Dermis microvascular lymphatic vessel endothelial cell (primary cell): ENCODE measurements around the gene UBR4. TPM values are rescaled to one million over a fixed set of nuclear protein-coding genes. Genes with fewer than 3 reads are reported as not detected.
A peak's percentile ranks its signal among the peaks of the same experiment; 100 is the strongest.

ENCODE experiments used
- DNase-seq, 2 donors: peaks; one replicate each; pipeline versions ENCODE4 v3.0.0 to v3.0.0-alpha.2; 2010; ENCODE audit warnings: low read depth in 2 of 2
- total RNA-seq: library from RNA; depleted of rRNA; stranded (reverse); fragments of >200 nt; gene quantifications from 2 replicates; pipeline ENCODE4 v1.2.1, GENCODE V29; 2014

UBR4 gene
- total RNA-seq, 1 donor from 2014 or later = 74.1 TPM

DNA sequence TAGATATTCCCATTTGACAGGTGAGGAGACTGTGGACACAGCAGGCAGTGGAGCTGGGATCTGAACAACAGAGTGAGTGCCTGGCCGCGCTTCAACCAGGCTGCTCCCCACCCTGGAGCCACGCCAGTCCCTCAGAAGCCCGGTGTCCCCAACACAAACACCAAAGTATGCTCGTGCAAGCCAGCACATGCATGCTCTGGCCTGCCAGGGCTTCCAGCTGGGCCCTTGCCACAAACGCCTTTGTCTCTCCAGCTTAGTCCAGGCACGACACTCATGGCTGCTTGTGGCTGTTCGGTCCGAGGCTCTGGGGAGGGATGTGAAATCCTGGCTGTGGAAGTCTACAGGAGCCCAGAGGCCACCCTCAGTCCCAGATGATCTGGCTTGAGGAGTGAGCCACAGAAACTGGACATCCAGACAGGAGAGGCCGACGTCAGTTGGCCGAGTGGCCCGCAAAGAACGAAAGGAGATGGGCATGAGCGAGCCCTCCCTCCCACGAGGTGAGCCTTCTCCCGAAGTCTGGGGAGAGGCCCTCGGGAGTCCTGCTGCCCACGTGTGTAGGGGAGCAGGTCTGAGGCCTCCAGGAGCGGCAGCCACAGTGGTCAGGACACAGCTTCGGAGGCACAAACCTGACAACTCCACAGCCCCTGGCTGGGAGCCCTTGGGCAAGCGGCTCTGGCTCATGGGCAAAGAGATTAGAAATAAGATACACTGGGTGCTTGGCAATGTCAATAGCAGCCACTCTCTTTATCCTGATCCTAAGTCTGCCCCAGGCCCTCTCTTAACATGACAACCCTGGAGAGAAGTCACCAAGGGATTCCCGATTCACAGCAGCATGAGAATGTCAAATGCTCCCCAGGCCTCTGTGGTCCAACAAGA is 136.5 kb downstream of the UBR4 start:
- no peak for DNase-seq

DNA sequence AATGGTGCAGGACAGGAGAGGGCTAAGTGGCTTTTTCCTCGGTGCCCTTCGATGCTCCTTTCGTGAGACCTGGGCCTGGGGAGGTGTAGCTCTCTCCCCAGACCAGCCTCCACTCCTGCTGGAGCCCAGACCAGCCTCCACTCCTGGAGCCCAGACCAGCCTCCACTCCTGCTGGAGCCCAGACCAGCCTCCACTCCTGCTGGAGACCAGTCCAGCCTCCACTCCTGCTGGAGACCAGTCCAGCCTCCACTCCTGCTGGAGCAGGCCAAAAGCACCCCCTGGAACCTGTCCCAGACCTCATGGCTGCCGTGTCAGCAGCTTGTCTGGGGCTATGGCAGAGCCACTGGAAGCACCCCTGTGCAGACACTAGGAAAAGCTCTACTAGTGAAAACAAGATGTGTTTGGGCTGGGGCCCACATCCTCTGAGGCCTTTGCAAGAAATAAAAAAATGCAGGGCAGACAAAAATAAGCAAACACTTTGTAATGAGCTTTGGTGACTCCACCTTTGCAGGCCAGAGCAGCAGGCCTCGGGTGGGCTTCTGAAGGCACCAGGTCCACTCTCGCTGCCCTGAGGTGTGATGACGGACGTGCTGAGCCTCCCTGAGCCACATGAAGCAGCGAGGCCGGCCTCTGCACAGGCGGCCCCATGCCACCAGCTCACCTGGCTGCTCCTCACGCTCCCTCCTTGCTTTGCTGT is 137.6 kb downstream of the UBR4 start:
- no peak for DNase-seq

DNA sequence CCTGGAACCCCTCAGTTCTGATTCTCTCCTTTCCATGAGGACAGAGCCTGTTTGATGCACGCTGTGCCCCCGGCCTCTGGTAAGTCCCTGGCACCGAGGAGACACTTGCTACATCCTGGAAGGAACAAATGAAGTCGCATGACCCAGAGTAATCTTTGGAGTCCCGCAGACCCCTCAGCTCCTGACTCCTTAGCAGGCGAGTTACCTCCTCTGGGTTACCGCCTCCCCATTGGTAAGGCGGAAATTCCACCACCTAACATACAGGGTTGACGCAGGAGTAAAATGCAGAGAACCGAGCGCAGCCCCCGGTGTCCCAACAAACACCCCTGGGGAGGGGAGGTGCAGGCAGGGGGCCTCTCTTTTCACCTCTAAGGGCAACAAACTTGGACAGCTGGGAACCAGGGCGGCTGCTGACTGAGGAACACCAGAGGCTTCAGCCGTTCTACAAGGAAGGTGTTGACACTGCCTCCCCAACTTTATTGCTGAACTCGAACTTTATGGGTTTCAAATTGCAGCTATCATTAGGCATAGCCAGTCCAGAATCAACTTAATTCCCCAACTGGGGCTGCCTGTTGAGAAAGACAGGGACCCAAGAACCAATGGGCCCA is 138.3 kb downstream of the UBR4 start:
- no peak for DNase-seq

DNA sequence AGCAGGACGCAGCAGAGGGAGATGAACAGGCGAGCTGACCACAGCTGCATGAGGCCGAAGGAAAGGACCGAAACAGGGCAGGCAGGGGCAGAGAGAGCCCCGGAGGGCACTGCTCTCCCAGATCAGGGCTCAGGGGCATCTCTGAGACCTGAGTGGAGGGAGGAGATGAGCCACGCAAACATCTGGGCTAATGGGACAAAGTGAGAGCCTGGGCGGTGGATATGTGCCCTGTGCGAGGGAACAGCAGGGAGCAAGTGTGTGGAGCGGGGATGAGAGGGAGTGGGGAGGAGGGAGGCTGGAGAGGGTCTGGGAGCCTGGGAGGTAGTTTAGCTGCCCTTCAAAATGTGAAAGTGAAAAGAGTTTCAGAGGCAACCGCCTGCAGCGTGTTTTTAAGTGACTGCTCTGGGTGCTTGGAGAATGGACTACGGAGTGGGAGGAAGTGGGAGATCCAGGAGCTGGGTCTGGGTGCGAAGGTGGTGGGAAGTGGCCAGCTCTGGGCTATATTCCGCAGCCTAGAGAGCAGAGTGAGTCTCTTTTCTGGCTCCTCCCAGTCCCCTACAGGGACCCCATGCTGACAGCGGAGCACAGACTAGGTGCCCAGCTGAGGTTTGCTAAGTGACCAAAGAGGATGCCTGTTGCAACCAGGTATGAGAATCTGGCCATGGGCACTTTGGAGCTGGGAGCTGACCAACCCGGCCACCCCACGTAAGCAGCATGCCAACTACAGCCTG is 139.0 kb downstream of the UBR4 start:
- DNase-seq = no peak

DNA sequence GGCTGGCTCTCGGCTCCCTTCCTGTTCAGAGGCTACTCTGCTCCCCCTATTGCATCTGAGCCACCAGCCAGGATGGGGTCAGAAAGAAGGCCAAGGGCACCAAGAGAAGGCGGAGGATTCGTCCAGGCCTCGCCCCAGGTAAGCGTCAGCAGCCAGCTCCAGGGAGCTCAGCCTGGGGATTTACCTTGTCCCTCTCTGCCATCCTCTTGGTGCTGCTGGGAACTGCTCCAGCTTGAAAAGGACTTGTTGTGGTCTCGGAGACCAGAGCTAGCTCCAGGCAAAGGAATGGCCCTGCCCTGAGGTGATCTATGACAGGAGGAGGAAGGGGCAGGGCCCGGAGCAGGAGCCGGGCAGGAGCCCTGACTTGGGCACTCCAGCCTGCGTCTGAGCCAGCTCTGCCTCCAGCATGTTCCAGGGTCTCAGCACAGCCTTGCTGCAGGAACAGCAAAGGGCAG is 139.8 kb downstream of the UBR4 start:
- no peak for DNase-seq

DNA sequence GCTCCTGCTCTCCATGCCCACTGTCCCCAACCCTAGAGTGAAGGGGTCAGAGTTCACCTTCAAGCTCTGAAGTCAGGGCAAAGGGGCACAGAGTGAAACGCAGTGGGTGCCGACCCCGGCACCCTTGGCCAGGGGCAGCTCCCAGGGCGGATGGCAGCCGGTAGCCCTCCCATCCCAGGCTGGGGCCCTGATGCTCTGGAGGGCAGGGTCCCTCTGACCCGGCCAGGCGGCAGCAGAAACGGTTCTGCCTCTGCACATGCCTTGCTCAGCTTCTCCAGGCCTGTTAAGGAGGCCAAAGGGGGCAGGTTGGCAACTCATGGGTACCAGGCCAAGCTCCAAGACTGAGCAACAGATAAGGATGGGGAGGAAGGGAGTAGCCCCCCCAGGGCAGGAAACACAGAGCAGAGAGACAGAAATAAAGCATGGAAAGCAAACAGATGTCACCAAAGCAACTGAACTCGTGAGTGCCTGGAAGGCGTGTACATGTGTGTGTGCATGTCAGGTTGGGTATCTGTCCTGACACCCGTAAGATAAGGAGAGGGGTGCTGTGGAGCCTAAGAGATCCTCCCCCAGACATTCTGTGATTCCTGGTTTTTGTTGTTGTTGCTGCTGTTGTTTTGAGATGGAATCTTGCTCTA is 141.3 kb downstream of the UBR4 start:
- no peak for DNase-seq

DNA sequence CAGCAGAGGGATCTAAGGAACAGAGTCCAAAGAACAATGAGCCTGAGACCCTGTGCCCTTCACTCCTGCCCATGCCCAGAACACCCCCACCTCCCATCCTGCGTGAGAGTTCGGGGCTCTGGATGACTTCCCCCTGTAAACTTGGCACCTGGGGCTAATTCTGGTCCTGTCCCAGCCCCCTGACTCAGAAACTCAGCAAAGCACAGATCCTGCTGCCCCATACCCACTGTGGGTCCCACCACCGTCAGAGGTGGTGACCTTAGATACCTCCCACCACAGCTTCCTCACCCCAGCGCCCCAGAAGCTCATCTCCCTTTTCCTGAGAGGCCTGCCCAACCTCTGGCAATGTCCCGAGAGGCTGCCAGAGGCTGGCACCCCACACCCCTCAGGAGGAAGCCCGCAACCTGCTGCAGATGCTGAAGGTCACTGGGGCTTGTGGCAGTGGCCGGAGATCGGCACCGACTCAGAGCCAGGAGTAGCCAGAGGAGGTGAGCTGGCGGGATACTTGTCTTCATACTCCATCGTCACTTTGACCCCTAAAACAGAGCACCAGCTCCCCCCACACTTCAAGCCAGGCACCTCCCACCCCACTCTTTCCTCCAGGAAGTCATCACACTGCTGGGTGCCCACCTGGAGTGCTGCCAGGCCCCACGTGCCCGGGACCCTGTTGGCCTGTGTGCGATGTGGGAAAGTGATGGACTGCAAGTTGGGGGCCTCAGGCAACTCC is 142.0 kb downstream of the UBR4 start:
- DNase-seq = no peak

DNA sequence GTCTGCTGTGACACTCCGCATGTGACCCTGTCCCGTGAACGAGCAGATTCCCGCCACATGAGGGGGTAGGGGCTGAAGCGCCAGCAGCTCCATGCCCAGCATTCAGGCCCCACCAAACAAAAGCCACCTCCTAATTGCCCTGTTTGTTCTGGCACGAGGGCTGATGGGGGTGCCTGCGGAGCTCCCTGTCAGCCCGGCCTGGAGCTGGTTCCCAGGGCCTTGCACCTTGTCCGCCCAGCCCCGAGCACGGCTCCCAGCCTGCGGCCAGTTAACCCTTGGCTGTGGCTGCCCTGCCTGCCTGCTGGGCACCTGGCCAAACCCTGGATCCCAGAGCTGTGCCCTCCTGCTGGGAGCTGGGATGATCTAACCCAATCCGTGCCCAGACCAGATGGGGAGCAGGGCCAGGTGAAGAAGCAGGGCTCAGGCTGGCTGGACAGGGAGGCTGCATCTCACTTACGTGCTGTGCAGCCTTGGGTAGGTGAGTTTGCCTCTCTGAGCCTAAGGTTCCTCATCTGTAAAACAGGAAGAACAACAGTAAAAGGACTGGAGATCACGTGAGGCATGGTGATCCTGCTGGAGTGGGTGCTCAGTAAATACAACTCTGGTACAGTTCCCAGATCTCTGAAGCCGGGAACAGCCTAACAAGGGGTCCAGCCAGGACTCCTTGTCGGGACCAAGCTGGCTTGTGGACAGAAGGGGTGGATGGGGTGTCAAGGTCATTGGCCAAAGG is 142.7 kb downstream of the UBR4 start:
- peak; percentile 41 to 56 for DNase-seq

DNA sequence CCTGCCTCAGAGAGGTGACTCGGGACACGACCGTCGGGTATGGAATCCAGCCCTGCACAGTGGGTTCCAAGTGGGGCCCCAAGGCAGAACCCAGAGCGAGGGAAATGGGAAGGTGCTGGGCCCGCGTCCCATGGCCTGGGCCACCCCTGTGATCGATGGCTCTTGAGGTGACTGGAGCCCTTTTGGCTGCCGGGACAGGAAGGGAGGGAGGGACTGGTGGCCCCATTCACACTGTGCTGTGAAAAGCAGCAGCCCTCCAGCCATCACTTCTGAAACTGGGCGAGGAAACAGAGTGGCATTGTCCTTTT is 143.2 kb downstream of the UBR4 start:
- DNase-seq = no peak

DNA sequence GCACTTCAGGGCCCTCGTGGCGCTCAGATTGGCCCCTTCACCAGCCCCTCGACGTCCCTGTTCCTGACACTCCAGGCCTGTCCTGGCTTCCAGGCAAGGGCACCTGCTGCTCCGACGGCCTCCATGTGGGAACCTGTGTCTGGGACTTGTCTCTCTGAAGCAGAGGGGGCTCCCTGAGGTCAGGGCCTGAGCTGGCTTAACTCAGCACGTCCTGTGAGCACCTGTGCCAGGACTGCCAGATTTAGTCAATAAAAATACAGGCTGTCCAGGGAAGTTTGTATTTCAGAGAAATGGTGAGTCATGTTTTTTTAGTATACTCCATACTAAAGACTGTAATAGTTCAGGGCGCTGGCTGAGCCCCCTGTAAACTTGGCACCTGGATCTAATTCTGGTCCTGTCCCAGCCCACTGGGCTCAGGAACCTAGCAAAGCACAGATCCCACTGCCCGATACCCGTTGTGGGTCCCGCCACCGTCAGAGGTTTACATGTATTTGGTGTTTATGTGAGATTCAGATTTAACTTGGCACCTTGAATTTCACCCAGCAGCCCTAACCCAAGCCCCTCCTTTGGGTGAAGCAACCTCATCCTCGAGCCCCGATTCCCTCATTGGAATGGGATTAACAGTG is 143.7 kb downstream of the UBR4 start:
- DNase-seq = peak in 1 of 2 donors; percentile 41

DNA sequence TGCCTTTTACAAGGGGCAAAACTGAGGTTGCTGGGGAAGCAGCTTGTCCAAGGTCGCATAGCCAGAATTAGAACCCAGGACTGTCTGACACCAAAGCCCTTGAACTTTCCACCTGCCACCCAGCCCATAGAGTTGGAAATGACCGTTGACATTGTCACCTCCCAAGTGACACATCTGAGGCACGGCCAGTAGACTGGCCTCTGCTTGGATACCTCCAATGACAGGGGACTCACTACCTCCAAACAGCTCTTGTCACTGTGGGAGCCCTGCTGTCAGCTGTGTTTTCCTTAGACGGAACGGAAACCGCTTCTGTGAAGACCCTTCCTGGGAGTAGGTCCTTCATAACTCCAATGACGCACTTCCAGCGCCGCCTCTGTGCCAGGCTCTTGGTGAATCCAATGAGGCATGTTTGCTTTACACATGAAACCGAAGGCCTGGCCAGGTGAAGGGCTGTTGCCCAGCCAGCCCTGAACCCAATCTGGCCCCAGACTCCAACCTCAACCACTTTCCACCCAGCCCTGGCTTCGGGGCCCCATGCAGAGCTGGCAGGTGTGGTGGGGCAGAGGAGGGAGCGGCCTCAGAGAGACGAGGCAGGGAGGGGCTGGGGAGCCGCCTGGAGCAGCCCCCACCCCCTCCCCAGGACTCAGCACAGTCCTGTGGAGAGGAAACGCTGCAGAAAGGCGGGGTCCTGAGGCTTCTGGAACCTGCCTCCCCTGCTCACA is 144.4 kb downstream of the UBR4 start:
- DNase-seq = no peak

DNA sequence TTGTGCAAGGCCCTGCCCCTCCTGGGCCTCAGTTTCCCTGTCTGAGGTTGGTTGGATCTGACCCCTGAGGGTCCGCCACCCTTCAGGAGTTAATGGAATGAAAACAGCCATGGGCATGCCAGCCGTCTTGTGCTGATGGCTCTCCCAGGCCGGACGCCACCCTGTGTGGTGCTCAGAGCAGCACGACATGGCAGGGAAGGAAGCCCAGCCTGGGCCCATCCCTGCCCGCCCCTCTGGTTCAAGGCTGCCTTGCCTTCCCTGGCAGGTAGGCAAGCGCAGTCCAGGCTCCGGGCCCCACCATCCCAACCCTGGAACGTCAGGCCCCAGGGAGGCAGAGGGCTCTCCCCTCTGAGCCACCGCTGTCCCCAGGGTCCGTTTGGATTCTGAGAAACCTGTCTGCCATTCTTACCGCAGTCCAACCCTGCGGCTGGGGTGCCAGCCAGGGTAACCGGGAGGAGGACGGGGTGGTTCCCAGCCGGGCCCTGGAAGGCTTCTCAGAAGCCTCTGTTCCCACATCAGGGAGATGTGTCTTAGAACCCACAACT is 145.1 kb downstream of the UBR4 start:
- DNase-seq = no peak

DNA sequence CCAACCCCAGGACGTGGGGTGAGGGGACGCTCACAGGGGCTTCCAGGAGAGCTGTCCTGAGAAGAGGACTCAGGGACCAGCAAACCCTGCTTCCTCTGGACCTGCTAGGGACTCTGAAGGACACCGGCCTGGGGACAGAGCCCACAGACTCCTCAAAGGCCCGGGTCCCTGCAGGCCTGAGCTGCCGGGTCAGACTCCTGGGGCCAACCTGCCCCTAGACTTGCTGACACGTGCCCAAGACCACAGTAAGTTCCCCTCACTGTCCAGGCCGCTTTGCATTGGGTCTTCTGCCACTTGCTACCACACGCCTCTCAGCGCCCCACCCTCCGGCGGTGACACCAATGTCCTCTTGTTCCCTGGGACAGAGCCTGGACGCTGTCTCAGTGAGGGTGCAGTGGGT is 146.9 kb downstream of the UBR4 start:
- DNase-seq = no peak

DNA sequence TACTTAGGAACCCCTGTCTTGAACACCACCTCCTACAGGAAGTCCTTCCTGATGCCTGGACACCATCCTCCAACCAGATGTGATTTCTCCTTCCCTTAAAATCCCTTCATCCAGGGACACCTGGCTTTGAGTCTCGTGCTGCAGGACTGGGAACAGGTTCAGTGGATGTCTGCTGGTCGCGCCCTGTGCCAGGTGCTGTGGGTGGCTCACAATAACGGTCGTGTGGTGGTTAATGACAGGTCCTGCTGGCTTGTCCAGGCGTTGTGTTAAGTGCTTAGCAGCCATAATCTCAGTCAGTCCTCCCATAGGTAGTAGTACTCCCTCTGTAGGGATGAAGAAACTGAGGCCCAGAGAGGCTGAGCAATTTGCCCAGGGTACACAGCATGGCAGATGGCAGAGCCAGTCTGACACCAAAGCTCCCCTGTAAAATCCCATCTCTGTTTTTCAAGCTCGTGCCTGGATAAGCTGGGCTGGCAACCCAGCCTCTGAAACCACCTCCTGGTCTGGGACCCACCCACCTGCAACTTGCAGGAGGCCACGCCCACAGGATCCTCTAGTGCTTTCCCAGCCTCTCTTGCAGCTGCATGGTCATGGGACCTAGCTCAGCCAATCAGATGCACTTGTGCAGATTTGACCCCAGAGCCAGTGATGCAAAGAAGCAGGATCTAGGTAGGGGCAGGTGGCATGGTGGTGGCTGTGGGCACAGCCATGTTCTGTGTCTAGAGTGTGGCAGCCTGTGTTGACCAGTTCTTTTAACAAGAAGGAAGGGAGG is 147.6 kb downstream of the UBR4 start:
- DNase-seq = no peak

DNA sequence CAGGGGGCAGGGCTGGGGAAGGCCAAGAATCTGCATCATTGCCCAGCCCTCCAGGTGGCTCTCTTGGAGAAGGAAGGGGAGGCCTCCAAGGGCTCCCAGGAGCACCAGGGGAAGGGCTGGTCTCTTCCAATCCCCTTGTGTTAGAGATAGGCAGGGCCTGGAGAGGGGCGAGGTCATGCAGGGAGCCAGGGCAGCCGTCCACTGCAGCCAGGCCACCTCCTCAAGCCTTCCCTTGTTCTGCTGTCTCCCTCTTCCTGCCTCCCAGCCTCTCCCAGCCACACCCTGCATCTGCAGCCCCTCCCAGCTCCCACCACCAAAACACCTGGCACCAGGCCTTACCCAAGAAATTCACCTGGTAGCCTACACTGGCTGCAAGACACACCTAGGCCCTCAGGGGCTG is 148.3 kb downstream of the UBR4 start:
- DNase-seq = no peak

DNA sequence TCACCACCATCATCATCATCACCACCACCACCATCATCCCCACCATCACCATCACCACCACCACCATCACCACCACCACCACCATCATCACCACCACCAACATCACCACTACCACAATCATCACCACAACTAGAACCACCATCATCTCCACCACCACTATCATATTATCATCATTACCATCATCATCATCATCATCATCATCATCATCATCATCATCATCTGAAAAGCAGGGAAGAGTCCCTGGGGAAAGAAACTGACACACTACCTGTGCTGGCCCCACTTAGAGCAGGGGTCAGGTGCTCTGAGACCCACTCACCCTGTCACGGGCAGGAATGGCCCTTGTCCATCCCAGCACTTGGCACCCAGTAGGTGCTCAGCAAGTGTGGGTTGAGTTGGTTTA is 148.7 kb downstream of the UBR4 start:
- no peak for DNase-seq

DNA sequence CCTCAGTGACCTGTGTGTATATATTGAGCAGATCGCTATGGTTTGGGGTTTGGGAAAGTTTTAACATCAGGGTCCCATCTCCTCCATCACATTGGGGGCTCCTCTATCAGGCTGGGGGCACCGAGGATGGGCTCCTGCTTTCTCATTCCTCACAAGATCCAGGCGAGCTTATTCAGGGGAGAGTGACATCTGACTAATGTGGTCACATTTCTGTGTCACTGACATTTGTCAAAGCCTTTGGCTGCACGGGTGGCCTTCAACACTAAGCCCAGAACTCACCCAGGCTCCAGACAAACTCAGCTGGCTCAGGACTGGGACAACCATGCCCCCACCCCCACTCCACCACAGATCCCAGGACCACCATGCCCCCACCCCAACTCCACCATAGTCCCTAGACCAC is 150.3 kb downstream of the UBR4 start:
- DNase-seq = no peak

DNA sequence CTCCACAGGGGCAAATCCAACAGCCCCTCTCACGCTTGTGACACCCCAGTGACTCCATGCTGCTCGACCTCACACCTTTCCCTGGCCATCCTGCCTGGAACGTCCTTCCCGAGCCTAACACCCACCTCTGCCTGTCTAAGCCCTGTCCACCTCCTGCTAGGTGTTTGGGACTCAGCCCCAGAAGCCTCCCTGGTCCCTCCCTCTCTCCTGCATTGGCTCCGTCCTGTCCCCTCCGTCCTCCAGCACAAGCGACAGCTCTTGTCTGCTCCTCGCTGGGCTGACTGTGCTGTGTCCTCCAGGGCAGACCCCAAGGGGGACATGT is 151.6 kb downstream of the UBR4 start:
- DNase-seq = no peak
